ENCODE results near the gene NSDHL. TPM values are rescaled to one million over a fixed set of nuclear protein-coding genes. Genes with fewer than 3 reads are reported as not detected.

NSDHL gene
- total and polyA plus RNA-seq, 2 of the 13 experiments (the other 11 are each of a cell fraction or from before 2014, with no cell fraction given), result 26.2 to 49.3 TPM

- Histone ChIP-seq H3K27me3 (ENCODE audit: control insufficient read depth in 1 of 2, insufficient read depth in 2 of 2, low read length in 2 of 2) (peaks cover 0 to 12% of the 10 kb centered on the region in 2 experiments; a peak in 3 of 5 replicates), H3K4me3 (replicated peaks in 1 of 3; ENCODE audit: insufficient read depth in 1 of 3, low read depth in 2 of 3, low read length in 3 of 3) (no peak overlapping the region), H2AFZ (ENCODE audit: low read length) (no peak overlapping the region), H3K36me3 (replicated peaks in 1 of 2; ENCODE audit: control insufficient read depth in 1 of 2, insufficient read depth in 2 of 2, low read length in 2 of 2) (no peaks in the 10 kb centered on the region), H3K9ac (ENCODE audit: insufficient read depth, low read depth, low read length) (no peak overlapping the region), H3K4me1 (ENCODE audit: insufficient read depth, low read length) (no peaks in the 10 kb centered on the region), H3K9me3 (ENCODE audit: low read length) (no peaks in the 10 kb centered on the region), H3K79me2 (ENCODE audit: insufficient read depth, low read length) (no peaks in the 10 kb centered on the region), H3K27ac (ENCODE audit: extremely low read length, insufficient read depth, low read length) (no peak overlapping the region), H4K20me1 (ENCODE audit: insufficient read depth, low read length) (no peaks in the 10 kb centered on the region), H3K4me2 (ENCODE audit: low read depth, low read length) (no peak overlapping the region)
- DNase-seq (ENCODE audit: low spot score) (no peak), ATAC-seq (no peak), FAIRE-seq (no peak)
- in situ Hi-C loops (cut with HindIII; ENCODE audit: extremely low pct_ligation_motif_present, low pct_unique_long_range_greater_than_20kb) (no loop called here), intact Hi-C loops (cut with micrococcal nuclease; ENCODE audit: unreplicated experiment) (no loop called here)
- BruUV-seq (replicated peaks), result no TSS peak
- CTCF ChIA-PET (ENCODE audit: low intra/inter-chr PET ratio, low total read pairs), result no interaction called here
- TF ChIP-seq ZNF343 (CRISPR knock-in tag; IDR thresholded peaks at IDR 0.05) (no peak), NFYC (CRISPR knock-in tag; IDR thresholded peaks at IDR 0.05) (no peak), ZNF253 (CRISPR knock-in tag; IDR thresholded peaks at IDR 0.05; ENCODE audit: borderline replicate concordance) (no peak), BCL3 (CRISPR knock-in tag; IDR thresholded peaks at IDR 0.05) (no peak), CEBPB (IDR thresholded peaks at IDR 0.05; ENCODE audit: borderline replicate concordance, low read depth, low read length) (no peak), POLR2AphosphoS5 (IDR thresholded peaks at IDR 0.05; ENCODE audit: low read depth, low read length) (no peak), ZNF770 (CRISPR knock-in tag; IDR thresholded peaks at IDR 0.05) (no peak)
- TF ChIP-seq, protein P1, sequence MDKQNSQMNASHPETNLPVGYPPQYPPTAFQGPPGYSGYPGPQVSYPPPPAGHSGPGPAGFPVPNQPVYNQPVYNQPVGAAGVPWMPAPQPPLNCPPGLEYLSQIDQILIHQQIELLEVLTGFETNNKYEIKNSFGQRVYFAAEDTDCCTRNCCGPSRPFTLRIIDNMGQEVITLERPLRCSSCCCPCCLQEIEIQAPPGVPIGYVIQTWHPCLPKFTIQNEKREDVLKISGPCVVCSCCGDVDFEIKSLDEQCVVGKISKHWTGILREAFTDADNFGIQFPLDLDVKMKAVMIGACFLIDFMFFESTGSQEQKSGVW (CRISPR knock-in tag; IDR thresholded peaks at IDR 0.05; ENCODE audit: borderline replicate concordance), result no peak
- TF ChIP-seq, protein P2, sequence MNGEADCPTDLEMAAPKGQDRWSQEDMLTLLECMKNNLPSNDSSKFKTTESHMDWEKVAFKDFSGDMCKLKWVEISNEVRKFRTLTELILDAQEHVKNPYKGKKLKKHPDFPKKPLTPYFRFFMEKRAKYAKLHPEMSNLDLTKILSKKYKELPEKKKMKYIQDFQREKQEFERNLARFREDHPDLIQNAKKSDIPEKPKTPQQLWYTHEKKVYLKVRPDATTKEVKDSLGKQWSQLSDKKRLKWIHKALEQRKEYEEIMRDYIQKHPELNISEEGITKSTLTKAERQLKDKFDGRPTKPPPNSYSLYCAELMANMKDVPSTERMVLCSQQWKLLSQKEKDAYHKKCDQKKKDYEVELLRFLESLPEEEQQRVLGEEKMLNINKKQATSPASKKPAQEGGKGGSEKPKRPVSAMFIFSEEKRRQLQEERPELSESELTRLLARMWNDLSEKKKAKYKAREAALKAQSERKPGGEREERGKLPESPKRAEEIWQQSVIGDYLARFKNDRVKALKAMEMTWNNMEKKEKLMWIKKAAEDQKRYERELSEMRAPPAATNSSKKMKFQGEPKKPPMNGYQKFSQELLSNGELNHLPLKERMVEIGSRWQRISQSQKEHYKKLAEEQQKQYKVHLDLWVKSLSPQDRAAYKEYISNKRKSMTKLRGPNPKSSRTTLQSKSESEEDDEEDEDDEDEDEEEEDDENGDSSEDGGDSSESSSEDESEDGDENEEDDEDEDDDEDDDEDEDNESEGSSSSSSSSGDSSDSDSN (CRISPR knock-in tag; IDR thresholded peaks at IDR 0.05), result no peak
- TF ChIP-seq, protein P3, sequence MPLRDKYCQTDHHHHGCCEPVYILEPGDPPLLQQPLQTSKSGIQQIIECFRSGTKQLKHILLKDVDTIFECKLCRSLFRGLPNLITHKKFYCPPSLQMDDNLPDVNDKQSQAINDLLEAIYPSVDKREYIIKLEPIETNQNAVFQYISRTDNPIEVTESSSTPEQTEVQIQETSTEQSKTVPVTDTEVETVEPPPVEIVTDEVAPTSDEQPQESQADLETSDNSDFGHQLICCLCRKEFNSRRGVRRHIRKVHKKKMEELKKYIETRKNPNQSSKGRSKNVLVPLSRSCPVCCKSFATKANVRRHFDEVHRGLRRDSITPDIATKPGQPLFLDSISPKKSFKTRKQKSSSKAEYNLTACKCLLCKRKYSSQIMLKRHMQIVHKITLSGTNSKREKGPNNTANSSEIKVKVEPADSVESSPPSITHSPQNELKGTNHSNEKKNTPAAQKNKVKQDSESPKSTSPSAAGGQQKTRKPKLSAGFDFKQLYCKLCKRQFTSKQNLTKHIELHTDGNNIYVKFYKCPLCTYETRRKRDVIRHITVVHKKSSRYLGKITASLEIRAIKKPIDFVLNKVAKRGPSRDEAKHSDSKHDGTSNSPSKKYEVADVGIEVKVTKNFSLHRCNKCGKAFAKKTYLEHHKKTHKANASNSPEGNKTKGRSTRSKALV (CRISPR knock-in tag; IDR thresholded peaks at IDR 0.05), result no peak
- TF ChIP-seq, protein P4, sequence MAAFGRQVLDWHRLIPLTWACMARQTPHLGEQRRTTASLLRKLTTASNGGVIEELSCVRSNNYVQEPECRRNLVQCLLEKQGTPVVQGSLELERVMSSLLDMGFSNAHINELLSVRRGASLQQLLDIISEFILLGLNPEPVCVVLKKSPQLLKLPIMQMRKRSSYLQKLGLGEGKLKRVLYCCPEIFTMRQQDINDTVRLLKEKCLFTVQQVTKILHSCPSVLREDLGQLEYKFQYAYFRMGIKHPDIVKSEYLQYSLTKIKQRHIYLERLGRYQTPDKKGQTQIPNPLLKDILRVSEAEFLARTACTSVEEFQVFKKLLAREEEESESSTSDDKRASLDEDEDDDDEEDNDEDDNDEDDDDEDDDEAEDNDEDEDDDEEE (CRISPR knock-in tag; IDR thresholded peaks at IDR 0.05), result no peak
- WGBS (ENCODE audit: low lambda C conversion rate), result no CpG with 5 or more reads among the region's 9 CpGs
- POLR2A ChIA-PET, result no interaction called here
These were observed 63.2 kb downstream of the NSDHL start for GRCh38 chrX:152893980-152894610.

Measured in HepG2 (cell line).